Activated CD4-positive, alpha-beta T cell treated with anti-CD3 and anti-CD28 coated beads for 36 hours (primary cell): Measurements from ENCODE around the gene COMT. TPM values are rescaled to one million over a fixed set of nuclear protein-coding genes. Genes with fewer than 3 reads are reported as not detected.

Experiments
- ATAC-seq: fragments of 200-7000 bp; cut with Tn5 transposase; one replicate; pipeline ENCODE4 v1.10.0; 2021; ENCODE audit warnings: mild to moderate bottlenecking, moderate library complexity
- CTCF ChIA-PET: fragments of 350-600 bp; sonication (Branson Sonifier 250); formaldehyde crosslinking; loops from one replicate; lab custom pipeline; 2021; ENCODE audit warnings: antibody characterized with exemption; lab: Charles Lee
- POLR2A ChIA-PET: fragments of 350-600 bp; sonication (Branson Sonifier 250); formaldehyde crosslinking; loops from one replicate; lab custom pipeline; 2021; ENCODE audit warnings: antibody characterized with exemption, inconsistent platforms; lab: Charles Lee
- DNase-seq: peaks from one replicate; pipeline ENCODE4 v3.0.0-alpha.2; 2020
- H3K27ac Mint-ChIP-seq: one replicate; pipeline ENCODE4 v1.8.0; 2021; ENCODE audit warnings: mixed read lengths
- H3K27me3 Mint-ChIP-seq: one replicate; pipeline ENCODE4 v1.8.0; 2021; ENCODE audit warnings: mixed read lengths
- H3K36me3 Mint-ChIP-seq: one replicate; pipeline ENCODE4 v1.8.0; 2021; ENCODE audit warnings: low read depth, mixed read lengths
- H3K4me1 Mint-ChIP-seq: one replicate; pipeline ENCODE4 v1.8.0; 2021; ENCODE audit warnings: mixed read lengths
- H3K4me3 Mint-ChIP-seq: one replicate; pipeline ENCODE4 v1.8.0; 2021; ENCODE audit warnings: mild to moderate bottlenecking, moderate library complexity, mixed read lengths
- H3K9me3 Mint-ChIP-seq: one replicate; pipeline ENCODE4 v1.8.0; 2021; ENCODE audit warnings: low read depth, mixed read lengths
- intact Hi-C, 2 experiments: fragments of 100-400 bp; cut with DNase I in 1 of 2; cut with micrococcal nuclease in 1 of 2; formaldehyde crosslinking; loops; one replicate each; pipeline versions ENCODE4 v1.14.2 to v1.15.1; 2022 to 2024; cut with DNase I, micrococcal nuclease
- total RNA-seq, 2 experiments: library from RNA; stranded (reverse); gene quantifications; one replicate each; pipeline ENCODE4 v1.2.3, GENCODE V29; 2021

Gene COMT
- total RNA-seq, 2 experiments from 2014 or later = 63.5 to 78.5 TPM

- ChIA-PET POLR2A (no interaction called here), CTCF (interaction anchor here (0.6 to 1.8 kb wide), 4 partner anchors 17 to 356 kb away, joined by 3 to 4 read pairs (median 3); no protein-coding TSS in a partner anchor)
- Mint-ChIP-seq H3K36me3 (no peaks in the 10 kb centered on the region), H3K4me3 (no peak overlapping the region), H3K27me3 (no peaks in the 10 kb centered on the region), H3K4me1 (no peaks in the 10 kb centered on the region), H3K9me3 (no peaks in the 10 kb centered on the region), H3K27ac (no peak overlapping the region)
- DNase-seq (peak; percentile 84), ATAC-seq (peak; percentile 88)
- intact Hi-C loops = loop anchor here in 1 of 2 experiments (1.0 to 10.0 kb wide), 5 partner anchors 30 to 468 kb away; partner anchors contain the start of genes ARVCF, TANGO2 and ZDHHC8
These were observed 45.1 kb downstream of the COMT start for GRCh38 chr22:19986410-19987341.

- H3K27ac Mint-ChIP-seq = no peak overlapping the region
- no peaks in the 10 kb centered on the region for H3K9me3 Mint-ChIP-seq
- ATAC-seq (no peak), DNase-seq (no peak)
- no peaks in the 10 kb centered on the region for H3K4me1 Mint-ChIP-seq
- CTCF ChIA-PET = interaction anchor here (1.8 kb wide), 1 partner anchor 18 kb away, joined by 4 read pairs; no protein-coding TSS in a partner anchor
- POLR2A ChIA-PET = no interaction called here
- H3K36me3 Mint-ChIP-seq = no peaks in the 10 kb centered on the region
- H3K27me3 Mint-ChIP-seq = no peaks in the 10 kb centered on the region
- intact Hi-C loops = loop anchor here in 1 of 2 experiments (1.0 to 10.0 kb wide), 5 partner anchors 29 to 467 kb away; partner anchors contain the start of genes ARVCF, TANGO2 and ZDHHC8
- peak overlapping the region; percentile 6 for H3K4me3 Mint-ChIP-seq
These were observed 46.1 kb downstream of the COMT start for GRCh38 chr22:19987394-19988306.

- no peaks in the 10 kb centered on the region for H3K36me3 Mint-ChIP-seq
- ChIA-PET POLR2A (no interaction called here), CTCF (no interaction called here)
- no peaks in the 10 kb centered on the region for H3K9me3 Mint-ChIP-seq
- intact Hi-C loops = loop anchor here in 1 of 2 experiments (10.0 kb wide), 1 partner anchor 466 kb away; no protein-coding TSS in a partner anchor
- H3K4me3 Mint-ChIP-seq = no peak overlapping the region
- no peaks in the 10 kb centered on the region for H3K27me3 Mint-ChIP-seq
- ATAC-seq = no peak
- H3K27ac Mint-ChIP-seq = no peak overlapping the region
- H3K4me1 Mint-ChIP-seq = no peaks in the 10 kb centered on the region
- no peak for DNase-seq
These were observed 46.8 kb downstream of the COMT start for GRCh38 chr22:19988331-19988808.

GRCh38 chr22:19988965-19989724 is 47.6 kb downstream of the COMT start:
- no peak overlapping the region for H3K4me3 Mint-ChIP-seq
- CTCF ChIA-PET = interaction anchor here (0.6 to 2.1 kb wide), 2 partner anchors 18 to 56 kb away, joined by 3 to 6 read pairs; no protein-coding TSS in a partner anchor
- H3K27me3 Mint-ChIP-seq = no peaks in the 10 kb centered on the region
- POLR2A ChIA-PET = no interaction called here
- H3K36me3 Mint-ChIP-seq = no peaks in the 10 kb centered on the region
- DNase-seq (no peak), ATAC-seq (no peak)
- no peak overlapping the region for H3K27ac Mint-ChIP-seq
- H3K4me1 Mint-ChIP-seq = no peaks in the 10 kb centered on the region
- no peaks in the 10 kb centered on the region for H3K9me3 Mint-ChIP-seq
- intact Hi-C loops = loop anchor here in 1 of 2 experiments (10.0 kb wide), 1 partner anchor 466 kb away; no protein-coding TSS in a partner anchor

GRCh38 chr22:19989725-19990067 is 48.1 kb downstream of the COMT start:
- no peak overlapping the region for H3K27ac Mint-ChIP-seq
- ATAC-seq (no peak), DNase-seq (no peak)
- ChIA-PET POLR2A (no interaction called here), CTCF (interaction anchor here (2.1 kb wide), 1 partner anchor 18 kb away, joined by 6 read pairs; no protein-coding TSS in a partner anchor)
- intact Hi-C loops = loop anchor here in 1 of 2 experiments (10.0 kb wide), 1 partner anchor 465 kb away; no protein-coding TSS in a partner anchor
- no peaks in the 10 kb centered on the region for H3K27me3 Mint-ChIP-seq
- no peak overlapping the region for H3K4me3 Mint-ChIP-seq
- no peaks in the 10 kb centered on the region for H3K36me3 Mint-ChIP-seq
- H3K4me1 Mint-ChIP-seq = no peaks in the 10 kb centered on the region
- no peaks in the 10 kb centered on the region for H3K9me3 Mint-ChIP-seq

- intact Hi-C loops = no loop called here
- ChIA-PET CTCF (interaction anchor here (2.1 kb wide), 1 partner anchor 19 kb away, joined by 6 read pairs; no protein-coding TSS in a partner anchor), POLR2A (no interaction called here)
- Mint-ChIP-seq H3K4me3 (no peak overlapping the region), H3K36me3 (no peaks in the 10 kb centered on the region), H3K9me3 (no peaks in the 10 kb centered on the region), H3K27me3 (no peaks in the 10 kb centered on the region), H3K4me1 (no peaks in the 10 kb centered on the region), H3K27ac (no peak overlapping the region)
- ATAC-seq = no peak
- no peak for DNase-seq
These were observed 48.6 kb downstream of the COMT start for GRCh38 chr22:19990188-19990587.

GRCh38 chr22:19990609-19991394 is 49.2 kb downstream of the COMT start:
- CTCF ChIA-PET = interaction anchor here (2.1 kb wide), 1 partner anchor 19 kb away, joined by 6 read pairs; no protein-coding TSS in a partner anchor
- ATAC-seq (no peak), DNase-seq (no peak)
- Mint-ChIP-seq H3K27ac (no peak overlapping the region), H3K27me3 (no peaks in the 10 kb centered on the region), H3K4me1 (no peaks in the 10 kb centered on the region), H3K36me3 (no peaks in the 10 kb centered on the region), H3K9me3 (no peaks in the 10 kb centered on the region), H3K4me3 (no peak overlapping the region)
- POLR2A ChIA-PET = no interaction called here
- intact Hi-C loops = no loop called here

GRCh38 chr22:19991395-19991644 is 49.7 kb downstream of the COMT start:
- H3K4me3 Mint-ChIP-seq = no peak overlapping the region

GRCh38 chr22:19991645-19992451 is 50.3 kb downstream of the COMT start:
- intact Hi-C loops = no loop called here
- H3K36me3 Mint-ChIP-seq = no peaks in the 10 kb centered on the region
- H3K27ac Mint-ChIP-seq = no peak overlapping the region
- H3K9me3 Mint-ChIP-seq = no peaks in the 10 kb centered on the region
- CTCF ChIA-PET = interaction anchor here (2.1 kb wide), 1 partner anchor 21 kb away, joined by 6 read pairs; no protein-coding TSS in a partner anchor
- H3K4me3 Mint-ChIP-seq = no peak overlapping the region
- DNase-seq (no peak), ATAC-seq (no peak)
- POLR2A ChIA-PET = no interaction called here
- H3K27me3 Mint-ChIP-seq = no peaks in the 10 kb centered on the region
- no peaks in the 10 kb centered on the region for H3K4me1 Mint-ChIP-seq

More at GRCh38 chr22:19991395-19991644, 49.7 kb downstream of the COMT start:
- H3K27ac Mint-ChIP-seq = no peak overlapping the region
- ChIA-PET POLR2A (no interaction called here), CTCF (interaction anchor here (2.1 kb wide), 1 partner anchor 20 kb away, joined by 6 read pairs; no protein-coding TSS in a partner anchor)
- no peak for DNase-seq
- ATAC-seq = no peak
- H3K4me1 Mint-ChIP-seq = no peaks in the 10 kb centered on the region
- H3K9me3 Mint-ChIP-seq = no peaks in the 10 kb centered on the region
- intact Hi-C loops = no loop called here
- no peaks in the 10 kb centered on the region for H3K36me3 Mint-ChIP-seq
- no peaks in the 10 kb centered on the region for H3K27me3 Mint-ChIP-seq
